ENCODE results near the gene CKLF.
"Not testable (repeated sequence)": the region's sequence is repeated elsewhere in the genome, so short reads cannot be mapped to it uniquely, and the experiment has no call there.

Gene CKLF

DNA sequence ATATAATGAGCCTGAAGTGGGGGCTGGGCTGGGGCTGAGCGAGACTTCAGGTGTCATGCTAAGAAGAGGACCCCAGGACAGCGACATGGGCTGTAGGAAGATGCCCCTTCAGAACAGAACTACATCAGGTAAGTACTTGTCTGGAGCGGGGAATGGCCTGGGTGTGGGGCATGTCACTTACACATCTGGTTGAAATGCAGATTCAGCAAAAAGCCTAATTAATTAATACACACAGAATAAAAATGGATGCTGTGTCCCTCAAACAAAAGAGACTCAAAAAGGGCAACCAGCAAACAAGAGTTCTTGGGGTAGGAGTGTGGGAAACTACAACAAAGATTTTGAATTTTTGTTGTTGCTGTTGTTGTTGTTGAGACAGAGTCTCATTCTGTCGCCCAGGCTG lies 38.6 kb downstream of the CKLF start:
- H3K4me2 ChIP-seq (ENCODE audit: low read length): no peak overlapping the region
- no peaks in the 10 kb centered on the region for H3F3A ChIP-seq (ENCODE audit: control insufficient read depth, insufficient read depth)
- peaks cover 17% of the 10 kb centered on the region for H3K4me1 ChIP-seq (ENCODE audit: control insufficient read depth, low read length)
- H3K9me3 ChIP-seq (ENCODE audit: control insufficient read depth, insufficient read depth, low read length): no peaks in the 10 kb centered on the region
- H3K9me2 ChIP-seq (replicated peaks; ENCODE audit: control insufficient read depth, low read length): no peaks in the 10 kb centered on the region
- TF ChIP-seq EZH2phosphoT487 (IDR thresholded peaks at IDR 0.05; ENCODE audit: borderline replicate concordance, low read length): no peak
- no peak for TF ChIP-seq CTCF (IDR thresholded peaks at IDR 0.05; ENCODE audit: low read depth, low read length, poor library complexity, severe bottlenecking)
- no peaks in the 10 kb centered on the region for H3K79me2 ChIP-seq (ENCODE audit: control insufficient read depth, low read length)
- peaks cover 26% of the 10 kb centered on the region for H3K27me3 ChIP-seq (ENCODE audit: control insufficient read depth, low read length)
- no peak overlapping the region for H3K4me3 ChIP-seq (ENCODE audit: low read length)
- no peaks in the 10 kb centered on the region for H3K36me3 ChIP-seq (ENCODE audit: control insufficient read depth, low read length)
- H4K20me1 ChIP-seq (ENCODE audit: control insufficient read depth, insufficient read depth, low read depth, low read length): no peaks in the 10 kb centered on the region
- no peak overlapping the region for H3K27ac ChIP-seq (ENCODE audit: low read depth, low read length)

DNA sequence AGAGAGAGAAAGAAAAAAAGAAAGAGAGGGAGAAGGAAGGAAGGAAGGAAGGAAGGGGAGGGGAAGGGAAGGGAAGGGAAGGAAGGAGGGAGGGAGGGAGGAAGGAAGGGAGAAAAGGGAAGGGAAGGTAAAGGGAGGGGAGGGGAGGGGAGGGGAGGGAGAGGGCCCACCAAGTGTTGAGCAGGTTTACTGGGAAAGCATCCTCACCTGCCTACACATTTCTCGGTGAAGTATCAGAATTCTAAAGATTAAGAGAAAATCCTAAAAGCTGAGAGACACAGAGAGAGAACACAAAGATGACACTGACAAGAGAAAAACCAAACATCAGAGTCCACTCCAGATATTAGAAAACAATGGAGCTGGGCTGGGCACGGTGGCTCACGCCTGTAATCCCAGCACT lies 39.9 kb downstream of the CKLF start:
- H3K79me2 ChIP-seq (ENCODE audit: control insufficient read depth, low read length): no peaks in the 10 kb centered on the region
- H3K4me2 ChIP-seq (ENCODE audit: low read length): no peak overlapping the region
- TF ChIP-seq EZH2phosphoT487 (IDR thresholded peaks at IDR 0.05; ENCODE audit: borderline replicate concordance, low read length): no peak
- no peak for TF ChIP-seq CTCF (IDR thresholded peaks at IDR 0.05; ENCODE audit: low read depth, low read length, poor library complexity, severe bottlenecking)
- no peaks in the 10 kb centered on the region for H3F3A ChIP-seq (ENCODE audit: control insufficient read depth, insufficient read depth)
- no peaks in the 10 kb centered on the region for H3K9me3 ChIP-seq (ENCODE audit: control insufficient read depth, insufficient read depth, low read length)
- peaks cover 17% of the 10 kb centered on the region for H3K4me1 ChIP-seq (ENCODE audit: control insufficient read depth, low read length)
- H3K9me2 ChIP-seq (replicated peaks; ENCODE audit: control insufficient read depth, low read length): no peaks in the 10 kb centered on the region
- H4K20me1 ChIP-seq (ENCODE audit: control insufficient read depth, insufficient read depth, low read depth, low read length): no peaks in the 10 kb centered on the region
- H3K27ac ChIP-seq (ENCODE audit: low read depth, low read length): no peak overlapping the region
- peaks cover 26% of the 10 kb centered on the region for H3K27me3 ChIP-seq (ENCODE audit: control insufficient read depth, low read length)
- no peaks in the 10 kb centered on the region for H3K36me3 ChIP-seq (ENCODE audit: control insufficient read depth, low read length)
- H3K4me3 ChIP-seq (ENCODE audit: low read length): no peak overlapping the region

GRCh38 chr16:66592814-66593213 lies 40.4 kb downstream of the CKLF start:
- no peak overlapping the region for H3K4me2 ChIP-seq (ENCODE audit: low read length)
- TF ChIP-seq EZH2phosphoT487 (IDR thresholded peaks at IDR 0.05; ENCODE audit: borderline replicate concordance, low read length) (no peak), CTCF (IDR thresholded peaks at IDR 0.05; ENCODE audit: low read depth, low read length, poor library complexity, severe bottlenecking) (no peak)
- H4K20me1 ChIP-seq (ENCODE audit: control insufficient read depth, insufficient read depth, low read depth, low read length): no peaks in the 10 kb centered on the region
- peaks cover 17% of the 10 kb centered on the region for H3K4me1 ChIP-seq (ENCODE audit: control insufficient read depth, low read length)
- no peaks in the 10 kb centered on the region for H3K9me2 ChIP-seq (replicated peaks; ENCODE audit: control insufficient read depth, low read length)
- H3K79me2 ChIP-seq (ENCODE audit: control insufficient read depth, low read length): no peaks in the 10 kb centered on the region
- no peaks in the 10 kb centered on the region for H3F3A ChIP-seq (ENCODE audit: control insufficient read depth, insufficient read depth)
- H3K4me3 ChIP-seq (ENCODE audit: low read length): no peak overlapping the region
- H3K27ac ChIP-seq (ENCODE audit: low read depth, low read length): no peak overlapping the region
- H3K9me3 ChIP-seq (ENCODE audit: control insufficient read depth, insufficient read depth, low read length): no peaks in the 10 kb centered on the region
- peaks cover 26% of the 10 kb centered on the region for H3K27me3 ChIP-seq (ENCODE audit: control insufficient read depth, low read length)
- no peaks in the 10 kb centered on the region for H3K36me3 ChIP-seq (ENCODE audit: control insufficient read depth, low read length)

DNA sequence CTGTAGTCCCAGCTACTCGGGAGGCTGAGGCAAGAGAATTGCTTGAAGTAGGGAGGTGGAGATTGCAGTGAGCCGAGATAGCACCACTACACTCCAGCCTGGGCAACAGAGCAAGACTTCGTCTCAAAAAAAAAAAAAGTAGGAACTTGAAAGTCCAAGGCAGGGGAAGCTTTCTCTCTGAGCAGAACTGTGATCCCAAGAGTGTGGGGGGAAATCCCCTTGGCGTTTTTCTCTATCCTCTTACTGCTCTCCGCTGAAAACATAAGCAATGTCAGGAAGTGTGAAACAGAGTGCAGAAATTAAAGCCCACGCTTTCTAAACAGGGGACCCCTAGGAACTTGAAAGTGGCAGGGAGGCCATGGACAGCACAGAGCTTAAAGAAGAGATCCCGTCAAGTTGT lies 42.4 kb downstream of the CKLF start:
- Histone ChIP-seq H3K79me2 (ENCODE audit: control insufficient read depth, low read length) (no peaks in the 10 kb centered on the region), H3K4me2 (ENCODE audit: low read length) (peak overlapping the region; percentile 36; the same call in 1 of the 2 replicates), H3K36me3 (ENCODE audit: control insufficient read depth, low read length) (no peaks in the 10 kb centered on the region), H3K27me3 (ENCODE audit: control insufficient read depth, low read length) (peaks cover 39% of the 10 kb centered on the region), H3F3A (ENCODE audit: control insufficient read depth, insufficient read depth) (no peaks in the 10 kb centered on the region), H3K4me3 (ENCODE audit: low read length) (no peak overlapping the region), H3K9me3 (ENCODE audit: control insufficient read depth, insufficient read depth, low read length) (no peaks in the 10 kb centered on the region), H4K20me1 (ENCODE audit: control insufficient read depth, insufficient read depth, low read depth, low read length) (no peaks in the 10 kb centered on the region), H3K27ac (ENCODE audit: low read depth, low read length) (no peak overlapping the region), H3K4me1 (ENCODE audit: control insufficient read depth, low read length) (peaks cover 19% of the 10 kb centered on the region), H3K9me2 (replicated peaks; ENCODE audit: control insufficient read depth, low read length) (no peaks in the 10 kb centered on the region)
- TF ChIP-seq CTCF (IDR thresholded peaks at IDR 0.05; ENCODE audit: low read depth, low read length, poor library complexity, severe bottlenecking): no peak
- TF ChIP-seq EZH2phosphoT487 (IDR thresholded peaks at IDR 0.05; ENCODE audit: borderline replicate concordance, low read length): no peak

GRCh38 chr16:66596559-66596958 lies 44.2 kb downstream of the CKLF start:
- H3K27ac ChIP-seq (ENCODE audit: low read depth, low read length); H4K20me1 ChIP-seq (ENCODE audit: control insufficient read depth, insufficient read depth, low read depth, low read length); H3K4me2 ChIP-seq (ENCODE audit: low read length); H3F3A ChIP-seq (ENCODE audit: control insufficient read depth, insufficient read depth); H3K9me2 ChIP-seq (replicated peaks; ENCODE audit: control insufficient read depth, low read length); H3K36me3 ChIP-seq (ENCODE audit: control insufficient read depth, low read length); H3K4me3 ChIP-seq (ENCODE audit: low read length); H3K79me2 ChIP-seq (ENCODE audit: control insufficient read depth, low read length): not testable (repeated sequence)
- Histone ChIP-seq H3K27me3 (ENCODE audit: control insufficient read depth, low read length) (peaks cover 38% of the 10 kb centered on the region), H3K4me1 (ENCODE audit: control insufficient read depth, low read length) (peaks cover 16% of the 10 kb centered on the region), H3K9me3 (ENCODE audit: control insufficient read depth, insufficient read depth, low read length) (peaks cover 12% of the 10 kb centered on the region)
